Upper lobe of left lung (tissue), 4 donors: Measurements from ENCODE around the gene MLPH.

ENCODE experiments used
- EP300 ChIP-seq, 4 donors: sonication (generic); formaldehyde crosslinking; IDR thresholded peaks; one replicate each; pipeline ENCODE4 v1.5.1; 2017; ENCODE audit warnings: antibody characterized with exemption in 4 of 4, control low read depth in 2 of 4
- TF ChIP-seq, protein P1 (sequence below), 6 experiments: fragments of 450-650 bp in 4 of 6; fragments of 200-600 bp in 2 of 6; sonication (generic) in 2 of 6; IDR thresholded peaks; one replicate each; pipeline ENCODE4 v1.5.1; 2016 to 2019; ENCODE audit warnings: antibody characterized with exemption in 6 of 6

- no peak for TF ChIP-seq EP300 (IDR thresholded peaks at IDR 0.05)
- TF ChIP-seq, protein P1, sequence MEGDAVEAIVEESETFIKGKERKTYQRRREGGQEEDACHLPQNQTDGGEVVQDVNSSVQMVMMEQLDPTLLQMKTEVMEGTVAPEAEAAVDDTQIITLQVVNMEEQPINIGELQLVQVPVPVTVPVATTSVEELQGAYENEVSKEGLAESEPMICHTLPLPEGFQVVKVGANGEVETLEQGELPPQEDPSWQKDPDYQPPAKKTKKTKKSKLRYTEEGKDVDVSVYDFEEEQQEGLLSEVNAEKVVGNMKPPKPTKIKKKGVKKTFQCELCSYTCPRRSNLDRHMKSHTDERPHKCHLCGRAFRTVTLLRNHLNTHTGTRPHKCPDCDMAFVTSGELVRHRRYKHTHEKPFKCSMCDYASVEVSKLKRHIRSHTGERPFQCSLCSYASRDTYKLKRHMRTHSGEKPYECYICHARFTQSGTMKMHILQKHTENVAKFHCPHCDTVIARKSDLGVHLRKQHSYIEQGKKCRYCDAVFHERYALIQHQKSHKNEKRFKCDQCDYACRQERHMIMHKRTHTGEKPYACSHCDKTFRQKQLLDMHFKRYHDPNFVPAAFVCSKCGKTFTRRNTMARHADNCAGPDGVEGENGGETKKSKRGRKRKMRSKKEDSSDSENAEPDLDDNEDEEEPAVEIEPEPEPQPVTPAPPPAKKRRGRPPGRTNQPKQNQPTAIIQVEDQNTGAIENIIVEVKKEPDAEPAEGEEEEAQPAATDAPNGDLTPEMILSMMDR (IDR thresholded peaks at IDR 0.05) = no peak
Observed at GRCh38 chr2:237478095-237478494, 9.0 kb upstream of the MLPH start.
